GM21526 (cell line): ENCODE data around the gene FMO5.
"Not testable (repeated sequence)": the region's sequence is repeated elsewhere in the genome, so short reads cannot be mapped to it uniquely, and the experiment has no call there.

Source experiments
- ATAC-seq: cut with Tn5 transposase; IDR thresholded peaks from one replicate; pipeline ENCODE4 v1.9.1; 2021; ENCODE audit warnings: moderate library complexity; ENCODE audit not compliant: unreplicated experiment, low FRiP score

Gene FMO5

GRCh38 chr1:147157116-147157515, 68.0 kb downstream of the FMO5 start:
- not testable (repeated sequence) for ATAC-seq

- no peak for ATAC-seq
These were observed 68.5 kb downstream of the FMO5 start for GRCh38 chr1:147156642-147157041.

GRCh38 chr1:147152772-147153171, 72.4 kb downstream of the FMO5 start:
- ATAC-seq: no peak

- no peak for ATAC-seq
These were observed 73.9 kb downstream of the FMO5 start for GRCh38 chr1:147151244-147151643.

GRCh38 chr1:147142886-147143285, 82.3 kb downstream of the FMO5 start:
- ATAC-seq: no peak
